Activated CD4-positive, CD25-positive, alpha-beta regulatory T cell (primary cell): ENCODE measurements around the gene COL6A1.

Experiments
- DNase-seq, 4 experiments: peaks; one replicate each; lab custom pipeline; 2025; lab: John Stamatoyannopoulos, UW

COL6A1 gene

DNA sequence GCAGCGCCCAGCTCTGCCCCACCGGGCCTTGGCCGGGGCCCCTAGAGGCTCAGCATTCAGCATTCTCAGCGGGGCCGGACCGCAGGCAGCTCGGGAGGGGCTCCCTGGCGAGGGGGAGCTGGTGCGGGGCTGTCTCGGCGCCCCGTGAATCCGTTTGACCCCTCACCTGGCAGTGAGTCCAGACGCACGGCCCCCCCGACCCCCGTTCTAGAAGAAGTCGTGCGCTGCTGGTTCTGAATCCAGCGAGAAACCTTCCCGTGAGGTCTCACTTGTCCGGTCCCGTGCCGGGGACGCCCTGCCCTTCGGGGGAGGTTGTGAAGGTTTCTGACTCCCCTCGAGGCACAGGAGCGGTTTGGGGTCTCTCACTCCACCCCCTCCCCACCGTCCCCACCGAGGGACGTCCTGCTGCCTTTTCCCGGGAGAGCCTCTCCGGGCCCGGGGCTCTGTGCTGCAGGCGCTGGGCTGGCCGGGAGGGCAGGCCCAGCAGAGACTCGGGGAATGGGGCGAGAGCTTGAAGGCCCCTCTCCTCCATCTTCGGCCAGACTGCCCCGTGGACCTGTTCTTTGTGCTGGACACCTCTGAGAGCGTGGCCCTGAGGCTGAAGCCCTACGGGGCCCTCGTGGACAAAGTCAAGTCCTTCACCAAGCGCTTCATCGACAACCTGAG lies 655 bp downstream of the COL6A1 start:
- DNase-seq = no peak

- no peak for DNase-seq
These were observed 1.4 kb downstream of the COL6A1 start for GRCh38 chr21:45982758-45983648.

DNA sequence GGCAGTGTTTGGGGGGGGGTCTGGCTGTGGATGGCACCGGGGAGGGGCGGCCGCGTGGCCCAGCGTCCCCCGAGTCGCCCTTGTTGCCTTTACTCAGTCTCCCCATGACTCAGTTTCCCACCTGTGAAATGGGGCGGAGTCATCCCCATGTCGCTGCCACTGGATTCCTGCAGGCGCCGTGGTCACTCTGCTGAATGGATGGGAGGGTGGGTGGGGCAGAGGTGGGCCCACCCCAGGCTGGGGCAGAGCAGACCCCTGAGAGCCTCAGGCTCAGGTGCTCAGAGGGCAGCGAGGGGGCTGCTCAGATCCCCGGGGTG lies 2.0 kb downstream of the COL6A1 start:
- DNase-seq = no peak

DNA sequence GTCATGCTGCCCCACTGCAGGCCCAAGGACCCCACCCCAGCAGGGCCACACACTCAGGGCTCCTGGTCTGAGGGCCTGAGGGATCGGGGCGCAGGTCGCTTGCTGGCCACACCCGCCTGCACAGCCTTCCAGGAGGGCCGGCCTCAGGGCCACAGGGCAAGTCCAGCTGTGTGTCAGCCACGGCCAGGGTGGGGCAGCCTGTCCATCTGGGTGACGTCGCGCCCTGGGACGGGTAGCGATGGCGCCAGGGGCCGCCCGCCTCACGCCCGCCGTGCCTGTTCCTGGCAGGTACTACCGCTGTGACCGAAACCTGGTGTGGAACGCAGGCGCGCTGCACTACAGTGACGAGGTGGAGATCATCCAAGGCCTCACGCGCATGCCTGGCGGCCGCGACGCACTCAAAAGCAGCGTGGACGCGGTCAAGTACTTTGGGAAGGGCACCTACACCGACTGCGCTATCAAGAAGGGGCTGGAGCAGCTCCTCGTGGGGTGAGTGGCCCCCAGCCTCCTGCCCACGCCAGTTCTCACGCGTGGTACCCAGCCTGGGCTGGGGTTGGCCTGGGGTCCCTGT lies 2.5 kb downstream of the COL6A1 start:
- no peak for DNase-seq

DNA sequence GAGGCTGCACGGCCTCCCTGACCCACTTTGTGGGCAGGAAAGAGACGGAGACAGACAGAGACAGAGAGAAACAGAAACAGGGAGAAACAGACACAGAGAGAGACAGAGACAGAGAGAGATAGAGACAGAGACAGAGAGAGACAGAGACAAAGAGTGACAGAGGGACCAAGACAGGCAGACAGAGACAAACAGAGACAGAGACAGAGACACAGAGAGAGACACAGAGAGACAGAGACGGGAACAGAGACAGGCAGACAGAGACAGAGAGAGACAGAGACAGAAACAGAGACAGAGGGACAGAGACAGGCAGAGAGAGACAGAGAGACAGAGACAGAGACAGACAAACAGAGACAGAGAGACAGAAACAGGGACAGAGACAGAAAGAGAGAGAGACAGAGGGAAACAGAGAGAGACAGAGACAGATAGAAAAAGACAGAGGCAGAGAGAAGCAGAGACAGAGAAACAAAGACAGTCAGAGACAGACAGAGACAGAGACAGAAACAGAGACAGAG lies 3.1 kb downstream of the COL6A1 start:
- no peak for DNase-seq

DNA sequence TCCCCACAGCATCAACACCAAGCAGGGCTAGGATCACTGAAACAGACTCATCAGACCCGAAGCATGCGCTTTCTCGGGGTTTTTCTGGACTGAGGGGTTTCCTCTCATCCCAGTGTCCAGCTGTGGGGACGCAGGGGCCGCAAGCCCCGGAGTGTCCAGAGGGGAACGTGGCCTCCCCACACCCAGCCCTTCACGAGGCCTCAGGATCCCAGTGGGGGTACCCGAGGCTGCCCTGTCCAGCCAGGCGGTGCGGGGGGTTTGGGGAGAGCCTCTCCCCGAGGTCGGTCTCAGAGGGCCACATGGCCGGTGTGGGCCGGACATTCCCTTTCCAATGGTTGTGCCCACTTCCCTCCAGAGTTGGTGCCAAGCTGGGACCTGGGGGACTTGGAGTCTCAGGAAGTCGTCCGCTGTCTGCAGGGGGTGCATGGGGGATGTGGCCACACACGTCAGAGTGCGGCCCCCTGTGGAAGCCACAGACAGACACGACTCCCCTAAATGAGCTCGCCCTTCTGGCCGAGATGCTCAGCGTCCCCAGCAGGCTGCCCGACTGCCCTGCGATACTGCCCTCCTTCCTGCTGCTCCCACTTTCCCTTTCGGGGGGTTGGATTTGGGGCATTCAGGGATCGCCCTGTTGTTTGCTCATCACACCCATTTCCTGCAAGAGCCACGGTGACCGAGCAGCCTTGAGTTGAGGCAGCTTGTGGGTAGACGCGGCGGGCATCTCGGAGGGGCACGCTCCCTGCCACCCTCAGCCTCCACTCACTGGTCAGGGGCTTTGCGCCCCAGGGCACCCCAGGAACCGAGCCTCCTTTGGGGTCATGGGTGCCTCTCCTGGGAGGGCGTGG lies 4.1 kb downstream of the COL6A1 start:
- no peak for DNase-seq

GRCh38 chr21:45986316-45987051 lies 4.9 kb downstream of the COL6A1 start:
- no peak for DNase-seq

DNA sequence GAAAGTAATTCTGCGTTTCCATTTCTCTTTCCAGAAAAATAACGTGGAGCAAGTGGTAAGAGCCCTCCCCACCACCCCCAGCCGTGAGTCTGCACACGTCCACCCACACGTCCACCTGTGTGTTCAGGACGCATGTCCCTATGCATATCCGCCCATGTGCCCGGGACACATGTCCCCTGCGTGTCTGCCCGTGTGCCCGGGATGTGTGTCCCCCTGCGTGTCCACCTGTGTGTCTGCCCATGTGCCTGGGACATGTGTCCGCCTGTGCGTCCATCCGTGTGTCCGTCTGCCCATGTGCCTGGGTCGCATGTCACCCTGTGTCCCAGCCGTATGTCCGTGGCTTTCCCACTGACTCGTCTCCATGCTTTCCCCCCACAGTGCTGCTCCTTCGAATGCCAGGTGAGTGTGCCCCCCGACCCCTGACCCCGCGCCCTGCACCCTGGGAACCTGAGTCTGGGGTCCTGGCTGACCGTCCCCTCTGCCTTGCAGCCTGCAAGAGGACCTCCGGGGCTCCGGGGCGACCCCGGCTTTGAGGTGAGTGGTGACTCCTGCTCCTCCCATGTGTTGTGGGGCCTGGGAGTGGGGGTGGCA lies 5.6 kb downstream of the COL6A1 start:
- DNase-seq = no peak

GRCh38 chr21:45988366-45989347 lies 7.1 kb downstream of the COL6A1 start:
- DNase-seq = no peak

- no peak for DNase-seq
These were observed 7.9 kb downstream of the COL6A1 start for GRCh38 chr21:45989355-45990048.

- no peak for DNase-seq
These were observed 8.6 kb downstream of the COL6A1 start for GRCh38 chr21:45990049-45990711.

DNA sequence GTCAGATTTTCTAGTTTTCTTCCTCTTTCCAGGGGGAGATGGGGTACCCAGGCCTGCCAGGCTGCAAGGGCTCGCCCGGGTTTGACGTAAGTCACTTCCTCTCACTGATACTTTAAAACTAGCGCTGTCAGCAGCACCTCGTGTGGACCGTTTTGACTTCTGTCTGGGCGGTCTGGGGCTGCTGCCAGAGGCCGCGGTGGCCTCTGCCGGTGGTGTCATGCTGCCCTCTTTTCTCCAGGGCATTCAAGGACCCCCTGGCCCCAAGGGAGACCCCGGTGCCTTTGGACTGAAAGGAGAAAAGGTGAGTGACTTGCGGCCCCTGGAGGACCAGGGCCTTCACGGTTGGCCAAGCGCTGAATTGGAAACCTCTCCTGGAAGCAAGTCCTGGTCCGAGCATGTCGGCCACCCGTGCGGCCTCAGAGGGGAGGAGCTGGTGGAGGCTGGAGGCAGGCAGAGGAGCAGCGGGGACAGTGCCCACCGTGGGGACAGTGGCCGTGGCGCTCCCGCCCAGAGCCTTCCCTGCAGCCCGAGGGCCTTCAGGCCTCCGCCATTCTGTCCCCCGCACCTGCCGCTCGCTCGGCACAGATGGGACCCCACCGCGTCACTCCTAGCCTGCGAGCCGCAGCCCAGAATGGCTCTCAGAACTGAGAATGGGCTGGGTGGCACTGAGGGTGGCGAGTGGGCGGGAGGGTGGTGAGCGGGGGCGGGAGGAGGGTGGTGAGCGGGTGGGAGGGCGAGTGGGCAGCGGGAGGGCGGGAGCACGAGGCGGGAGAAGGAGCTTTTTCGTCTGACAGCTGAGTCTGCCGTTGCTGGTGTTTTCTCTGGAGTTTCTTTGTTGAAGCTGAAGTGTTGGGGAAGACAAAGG lies 9.4 kb downstream of the COL6A1 start:
- no peak for DNase-seq

- no peak for DNase-seq
These were observed 10.2 kb downstream of the COL6A1 start for GRCh38 chr21:45991606-45992300.

- no peak for DNase-seq
These were observed 11.0 kb downstream of the COL6A1 start for GRCh38 chr21:45992301-45993209.

DNA sequence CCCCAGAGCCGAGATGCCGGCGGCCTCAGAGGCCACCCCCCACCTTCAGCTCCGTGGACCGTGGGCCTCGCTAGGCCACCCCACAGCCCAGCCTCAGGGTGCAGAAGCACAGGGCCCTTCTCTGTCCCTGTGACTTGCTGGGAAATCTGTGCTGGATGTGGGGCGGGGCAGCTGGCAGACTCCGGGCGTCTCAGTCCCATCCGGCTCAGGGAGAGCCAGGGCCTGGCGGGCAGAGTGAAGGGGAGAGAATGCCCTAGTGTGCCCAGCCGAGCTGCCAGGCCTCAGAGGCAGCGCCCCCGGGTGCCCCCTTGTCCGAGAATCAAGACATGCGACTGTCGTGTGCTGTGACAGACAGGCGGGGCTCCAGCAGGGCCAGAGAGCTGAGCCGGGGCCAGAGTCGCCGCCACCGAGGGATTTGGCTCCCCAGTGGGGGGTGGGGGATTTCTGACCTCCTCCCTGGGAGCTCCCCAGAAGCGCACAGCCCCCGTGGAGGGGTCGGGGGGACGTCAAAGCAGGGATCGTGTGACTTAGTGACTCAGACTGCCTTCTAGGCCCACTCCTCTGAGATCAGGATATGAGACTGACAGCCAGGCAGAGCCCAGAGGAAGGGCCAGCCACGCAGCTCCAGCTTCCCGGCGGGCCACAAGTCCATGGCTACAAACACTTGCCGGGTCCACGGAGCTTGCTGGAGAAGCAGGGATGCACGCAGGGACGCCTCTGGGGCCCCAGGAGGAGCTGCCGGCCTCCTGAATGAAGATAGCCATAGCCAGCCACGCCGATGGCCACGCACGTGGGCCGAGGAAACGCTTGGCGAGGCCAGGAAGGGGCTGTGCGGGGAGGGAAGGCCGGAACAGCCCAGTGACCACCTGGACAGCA lies 11.9 kb downstream of the COL6A1 start:
- no peak for DNase-seq
